G401 (cell line): ENCODE data around the gene PKIB. TPM values are rescaled to one million over a fixed set of nuclear protein-coding genes. Genes with fewer than 3 reads are reported as not detected.
A peak's percentile ranks its signal among the peaks of the same experiment; 100 is the strongest.
"Not testable (repeated sequence)": the region's sequence is repeated elsewhere in the genome, so short reads cannot be mapped to it uniquely, and the experiment has no call there.

Experiments used
- DNase-seq: peaks from one replicate; pipeline ENCODE4 v3.0.0-alpha.2; 2015; ENCODE audit warnings: low spot score
- in situ Hi-C: cut with HindIII; loops from 2 replicates; pipeline ENCODE4 v1.10.0; 2016; ENCODE audit warnings: low sequenced_read_pairs, mixed read lengths
- total RNA-seq: library from RNA; depleted of rRNA; stranded (reverse); fragments of >200 nt; shearing (Covaris generic); gene quantifications from 2 replicates; pipeline ENCODE4 v1.2.3, GENCODE V29; 2014

PKIB gene
- total RNA-seq, 1 experiment from 2014 or later, result not detected

DNA sequence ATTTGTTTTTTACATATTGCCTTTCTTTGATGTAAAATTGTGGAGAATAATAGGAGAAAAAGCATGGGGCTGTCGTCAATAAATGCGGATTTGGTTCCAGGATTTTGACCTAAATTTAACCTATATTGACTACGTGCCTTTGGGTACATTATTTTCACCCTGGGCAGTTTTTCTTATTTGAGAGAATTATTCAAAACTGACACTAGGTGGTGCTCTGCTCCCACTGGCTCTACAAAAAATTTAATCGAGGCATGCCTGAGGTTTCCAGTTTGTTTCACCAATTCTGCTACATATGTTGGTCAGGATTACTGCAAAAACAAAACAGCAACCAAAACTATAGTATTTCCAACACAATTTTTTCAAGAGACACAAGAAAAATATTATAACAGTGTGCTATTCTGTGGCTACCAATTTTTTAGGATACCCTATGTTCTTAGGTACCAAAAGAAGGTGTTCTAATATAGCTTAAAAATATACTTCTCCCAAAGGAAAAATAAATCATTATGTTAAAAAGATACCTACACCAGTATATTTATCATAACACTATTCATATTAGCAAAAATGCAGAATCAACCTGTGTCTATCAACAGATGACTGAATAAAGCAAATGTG, 120.7 kb downstream of the PKIB start:
- DNase-seq, result peak; percentile 88
- in situ Hi-C loops, result no loop called here

DNA sequence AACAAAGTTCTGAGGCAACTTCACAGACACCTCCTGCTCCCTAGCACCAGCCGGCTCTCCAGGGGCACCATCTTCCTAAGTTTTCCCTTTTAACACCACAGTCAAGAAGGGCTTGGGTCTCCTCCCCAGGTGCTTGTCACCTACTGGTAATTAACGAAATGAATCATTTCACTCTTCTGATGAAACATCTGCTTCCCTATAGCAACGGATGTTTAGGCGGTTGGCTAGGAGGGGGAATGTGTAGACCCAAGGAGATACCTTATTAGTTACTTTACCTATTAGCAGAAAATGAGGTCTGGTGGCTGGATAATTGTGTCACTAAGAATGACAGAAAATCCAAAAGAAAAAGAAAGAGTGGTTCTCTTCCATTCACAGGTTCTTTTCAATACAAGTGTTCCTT, 123.1 kb downstream of the PKIB start:
- in situ Hi-C loops, result no loop called here

DNA sequence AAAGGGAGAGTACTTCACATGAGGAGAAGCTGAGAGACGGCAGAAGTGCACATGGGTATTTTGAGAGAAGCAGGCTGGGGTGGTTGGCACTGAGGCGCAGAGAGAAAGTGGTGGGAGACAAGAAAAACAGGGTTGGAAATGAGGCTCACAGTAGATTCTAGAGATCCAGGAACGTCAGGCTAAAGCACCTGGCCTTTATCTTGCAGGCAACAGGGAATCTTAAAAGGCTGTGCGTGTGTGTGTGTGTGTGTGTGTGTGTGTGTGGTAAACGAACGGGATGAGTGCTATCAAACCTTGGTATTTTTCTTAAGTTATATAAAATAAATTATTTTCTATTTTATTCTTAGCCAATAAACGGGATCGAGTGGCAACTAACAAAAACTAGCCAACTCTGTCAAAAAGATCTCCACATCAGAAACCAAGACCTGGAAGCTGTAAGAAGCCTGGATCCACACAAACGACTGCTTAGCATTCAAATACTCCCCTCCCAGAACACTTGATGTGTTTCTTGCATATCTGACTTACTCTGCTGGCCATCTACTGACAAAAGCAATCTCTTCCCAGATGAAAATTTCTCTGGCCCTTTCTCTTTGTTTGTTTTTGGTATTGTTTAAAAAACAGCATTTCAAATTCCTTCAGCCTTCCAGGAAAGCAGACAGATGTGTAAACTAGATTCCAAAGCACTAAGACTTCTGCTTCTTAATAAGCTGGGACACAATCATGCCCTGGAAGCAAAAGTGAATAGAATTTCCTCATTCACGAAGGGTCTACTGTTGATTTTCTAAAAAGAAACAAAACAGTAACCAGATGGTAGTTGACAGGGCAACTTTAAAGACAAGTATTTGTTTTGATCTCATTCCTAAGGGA, 124.6 kb downstream of the PKIB start:
- peak; percentile 46 for DNase-seq
- in situ Hi-C loops, result no loop called here

More for the DNA sequence above, 123.1 kb downstream of the PKIB start:
- DNase-seq, result no peak

DNA sequence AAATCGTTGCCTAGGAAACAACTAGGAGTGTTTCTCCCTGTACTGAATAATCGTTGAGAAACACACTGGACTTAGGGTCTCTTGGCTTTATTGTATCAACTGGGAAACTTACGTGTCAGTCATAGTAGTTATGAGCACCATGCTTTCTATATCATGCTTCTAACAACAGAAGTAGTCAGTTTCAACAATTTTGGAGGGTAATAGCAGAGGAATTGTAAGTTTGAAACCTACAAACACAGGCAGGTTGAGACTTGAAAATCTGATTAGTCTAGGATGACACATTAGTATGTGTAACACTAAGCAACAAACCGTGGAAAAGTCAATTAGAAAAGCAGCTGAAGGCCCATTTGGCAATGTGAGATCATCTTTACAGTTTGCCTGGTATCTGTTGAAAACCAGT, 125.4 kb downstream of the PKIB start:
- peak; percentile 58 for DNase-seq
- in situ Hi-C loops, result no loop called here

DNA sequence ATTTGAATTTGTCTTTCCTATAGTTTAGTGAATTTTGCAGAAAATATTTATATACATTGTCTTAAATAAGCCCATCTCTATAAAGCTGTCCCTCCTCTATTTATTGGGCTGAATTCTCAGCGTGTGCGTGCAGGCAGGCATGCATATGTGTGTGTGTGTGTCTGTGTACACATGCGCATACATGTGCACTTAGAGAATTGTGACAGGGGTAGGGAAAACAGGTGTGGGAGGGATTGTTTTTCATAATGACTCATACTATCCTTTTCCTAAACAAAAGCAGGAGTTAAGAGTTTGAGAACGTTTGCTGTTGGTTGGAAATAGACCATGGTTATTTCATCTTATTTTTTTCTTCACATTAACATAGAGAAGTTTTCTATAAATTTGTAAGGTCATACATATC, 126.0 kb downstream of the PKIB start:
- peak; percentile 49 for DNase-seq
- in situ Hi-C loops, result no loop called here

DNA sequence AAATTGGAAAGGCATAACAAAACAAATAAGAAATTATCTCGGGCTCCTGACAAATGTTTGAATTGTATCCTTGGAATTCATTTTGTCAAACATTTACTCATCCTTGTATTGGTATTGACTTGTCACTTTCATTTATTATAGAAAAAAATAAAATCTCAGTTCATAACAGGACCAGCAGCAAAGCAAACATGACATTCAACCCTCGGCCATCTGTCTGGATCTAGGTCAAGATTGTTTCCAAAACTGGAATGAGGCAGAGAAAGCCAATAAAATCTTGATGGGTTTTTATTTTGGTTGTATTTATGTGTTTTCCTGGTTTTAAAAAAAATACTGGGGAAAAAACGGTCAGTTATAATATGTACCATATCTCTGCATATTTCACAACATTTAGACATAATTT, 126.4 kb downstream of the PKIB start:
- in situ Hi-C loops, result no loop called here
- peak; percentile 84 for DNase-seq

DNA sequence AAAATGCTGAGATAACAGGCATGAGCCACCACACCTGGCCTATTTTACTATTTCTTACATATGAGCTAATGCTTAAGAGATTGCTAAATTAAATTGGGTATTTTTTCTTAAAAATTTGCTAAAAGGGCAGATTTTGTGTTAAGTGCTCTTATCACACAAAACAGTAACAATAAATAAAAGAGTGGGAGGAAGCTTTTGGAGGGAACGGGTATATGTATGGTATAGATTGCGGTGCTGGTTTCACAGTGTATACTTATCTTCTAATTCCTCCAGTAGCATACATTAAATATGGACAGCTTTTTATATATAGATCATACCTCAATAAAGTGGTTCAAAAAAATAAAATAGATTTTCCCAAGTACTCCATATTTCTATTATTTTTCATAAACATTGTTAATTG, 129.9 kb downstream of the PKIB start:
- in situ Hi-C loops, result no loop called here
- DNase-seq, result no peak

DNA sequence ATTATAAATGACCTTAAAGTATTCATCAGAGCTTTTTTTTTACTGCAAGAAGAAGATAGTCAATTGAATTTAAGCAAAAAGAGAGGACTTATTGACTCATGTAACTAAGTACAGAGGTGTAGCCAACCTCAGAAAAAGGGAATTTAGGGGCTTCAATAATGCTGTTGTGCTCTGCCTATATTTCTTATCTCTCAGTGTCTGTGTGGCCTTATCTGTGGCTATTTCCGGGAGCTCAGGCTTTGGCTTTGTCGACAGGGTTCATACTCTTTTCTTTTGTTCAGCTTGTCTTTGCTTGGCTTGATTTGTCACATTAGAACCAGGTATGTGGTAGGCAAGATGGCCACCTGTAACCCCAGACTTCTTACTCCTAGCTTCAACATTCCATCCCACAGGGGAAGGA, 130.7 kb downstream of the PKIB start:
- in situ Hi-C loops, result no loop called here
- DNase-seq, result no peak

DNA sequence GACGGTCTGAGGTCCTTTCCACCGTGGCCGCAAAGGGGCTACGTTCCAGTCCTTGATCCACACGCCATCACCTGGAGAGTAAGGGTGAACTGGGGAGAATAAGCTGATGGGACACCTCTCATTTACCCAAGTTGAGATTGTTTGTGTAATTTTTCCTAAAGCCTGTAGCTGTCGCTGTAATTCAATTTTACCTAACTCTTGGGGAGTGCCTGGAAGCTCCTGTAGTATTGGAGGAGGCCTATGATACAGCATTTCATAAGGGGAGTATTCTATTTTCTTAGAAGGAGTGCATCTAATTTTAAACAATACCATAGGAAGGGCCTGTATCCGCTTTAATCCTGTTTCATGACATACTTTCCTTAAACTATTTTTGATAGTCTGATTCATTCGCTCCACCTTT, 134.0 kb downstream of the PKIB start:
- in situ Hi-C loops, result not testable (repeated sequence)

DNA sequence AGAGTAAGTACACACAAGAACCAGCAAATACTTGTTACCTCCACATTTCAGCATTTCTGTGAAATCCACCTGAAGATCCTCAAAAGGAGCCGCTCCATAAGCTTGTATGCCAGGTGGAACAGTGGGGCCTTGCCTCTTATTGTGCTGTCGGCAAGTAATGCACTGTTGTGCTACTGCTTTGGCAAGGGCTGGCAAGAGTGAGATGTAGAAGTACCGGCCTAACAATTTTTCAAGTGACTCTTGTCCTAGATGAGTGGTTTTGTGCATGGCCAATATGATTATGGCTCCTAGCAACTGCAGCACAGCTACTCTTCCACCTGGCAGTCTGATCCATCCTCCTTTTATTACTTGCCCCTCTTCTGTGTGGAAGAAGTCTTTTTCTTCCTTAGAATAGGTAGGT, 134.7 kb downstream of the PKIB start:
- DNase-seq, in situ Hi-C loops: not testable (repeated sequence)

More for the DNA sequence above, 134.0 kb downstream of the PKIB start:
- DNase-seq, result peak; percentile 55

DNA sequence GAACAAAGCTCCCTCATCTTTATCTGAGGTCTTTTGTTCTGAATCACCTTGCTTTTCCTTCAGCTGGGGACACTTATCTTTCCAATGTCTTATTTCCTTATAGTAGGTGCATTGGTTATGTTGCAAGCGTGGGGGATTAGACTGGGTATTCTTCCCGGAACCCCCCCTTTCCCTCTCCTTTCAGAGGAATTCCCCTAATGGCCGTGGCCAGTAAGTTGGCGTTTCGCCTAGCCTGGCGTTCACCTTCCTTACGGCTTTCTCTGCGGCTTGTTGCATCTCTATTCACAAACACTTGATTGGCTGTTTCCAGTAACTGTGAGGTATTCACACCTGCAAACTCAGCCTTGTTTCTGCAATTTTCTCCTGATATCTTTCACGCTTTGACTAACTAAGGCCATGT, 136.5 kb downstream of the PKIB start:
- DNase-seq, result no peak
- in situ Hi-C loops, result no loop called here

DNA sequence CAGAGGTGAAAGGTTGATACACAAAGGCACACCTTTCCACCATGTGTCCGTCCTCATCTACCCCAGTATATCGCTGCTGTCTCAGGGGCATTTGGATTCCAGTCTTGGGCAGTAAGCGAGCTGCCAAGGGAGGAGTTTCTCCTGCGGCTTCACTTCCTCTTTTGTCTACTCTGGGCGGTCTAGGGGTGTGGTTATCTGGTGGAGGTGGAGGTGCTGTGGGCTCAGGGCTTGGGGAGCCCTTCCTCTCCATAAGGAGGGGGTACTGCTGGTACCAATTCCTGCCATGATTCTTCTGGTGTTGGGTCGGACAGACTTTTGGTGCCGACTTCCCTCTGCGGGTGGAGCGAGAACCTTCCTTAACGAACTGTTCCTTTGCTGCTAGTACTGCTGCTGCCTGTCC, 137.4 kb downstream of the PKIB start:
- in situ Hi-C loops, result no loop called here
- DNase-seq, result no peak

DNA sequence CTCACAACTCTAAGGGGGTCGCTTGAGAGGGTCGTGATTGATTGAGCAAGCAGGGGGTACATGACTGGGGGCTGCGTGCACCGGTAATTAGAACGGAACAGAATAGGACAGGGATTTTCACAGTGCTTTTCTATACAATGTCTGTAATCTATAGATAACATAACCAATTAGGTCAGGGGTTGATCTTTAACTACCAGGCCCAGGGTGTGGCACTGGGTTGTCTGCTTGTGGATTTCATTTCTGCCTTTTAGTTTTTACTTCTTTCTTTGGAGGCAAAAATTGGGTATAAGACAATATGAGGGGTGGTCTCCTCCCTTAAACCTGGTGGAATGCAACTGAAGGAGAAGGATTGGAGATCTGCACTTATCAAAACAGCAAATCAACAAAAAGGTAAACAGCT, 138.7 kb downstream of the PKIB start:
- in situ Hi-C loops, DNase-seq: not testable (repeated sequence)

DNA sequence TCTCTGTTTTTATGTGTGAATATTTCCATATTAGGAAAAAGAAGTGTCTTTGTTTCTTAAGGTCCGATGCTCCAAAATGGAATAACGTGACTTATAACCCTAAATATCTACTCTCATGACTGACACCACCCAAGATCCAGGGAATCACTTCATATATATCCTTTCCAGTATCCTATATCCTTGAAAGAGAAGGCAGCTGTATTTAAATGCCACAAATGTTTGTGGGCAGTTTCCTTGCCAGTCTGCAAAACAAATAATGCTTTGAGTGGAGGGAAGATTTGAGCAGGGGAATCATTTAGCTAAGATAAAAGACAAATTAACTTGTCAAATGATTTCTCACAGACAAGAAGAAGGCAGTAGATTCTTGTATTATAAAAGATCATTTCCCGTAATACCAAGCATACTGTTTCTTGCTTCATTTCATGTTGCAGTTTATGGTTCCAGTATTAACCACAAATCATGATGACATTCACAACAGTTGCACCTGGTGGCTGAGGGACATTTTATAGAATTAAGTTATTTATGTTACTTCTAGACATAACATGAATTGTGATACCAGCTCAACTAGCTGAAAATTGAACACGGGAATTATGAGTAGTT, 139.3 kb downstream of the PKIB start:
- in situ Hi-C loops, result no loop called here

DNA sequence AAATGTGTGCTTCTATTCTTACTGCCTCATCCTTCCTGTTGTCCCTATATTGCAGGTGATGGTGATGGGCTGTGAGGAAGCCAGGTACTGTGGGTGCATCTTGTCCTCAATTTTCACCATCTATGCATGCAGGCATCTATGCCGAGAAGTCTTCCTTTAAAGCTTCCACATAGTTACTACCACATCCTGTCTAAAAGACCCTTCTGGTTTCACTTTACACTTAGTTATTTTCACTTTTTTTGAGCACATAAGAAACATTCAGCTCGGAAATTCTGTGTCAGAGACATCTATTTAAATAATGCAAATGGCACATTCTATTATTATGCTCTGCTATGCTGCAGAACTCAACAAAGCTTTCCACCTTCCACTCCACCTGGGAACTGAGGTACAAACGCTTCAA, 141.1 kb downstream of the PKIB start:
- in situ Hi-C loops, result no loop called here
- DNase-seq, result no peak

More for the DNA sequence above, 139.3 kb downstream of the PKIB start:
- DNase-seq, result no peak

DNA sequence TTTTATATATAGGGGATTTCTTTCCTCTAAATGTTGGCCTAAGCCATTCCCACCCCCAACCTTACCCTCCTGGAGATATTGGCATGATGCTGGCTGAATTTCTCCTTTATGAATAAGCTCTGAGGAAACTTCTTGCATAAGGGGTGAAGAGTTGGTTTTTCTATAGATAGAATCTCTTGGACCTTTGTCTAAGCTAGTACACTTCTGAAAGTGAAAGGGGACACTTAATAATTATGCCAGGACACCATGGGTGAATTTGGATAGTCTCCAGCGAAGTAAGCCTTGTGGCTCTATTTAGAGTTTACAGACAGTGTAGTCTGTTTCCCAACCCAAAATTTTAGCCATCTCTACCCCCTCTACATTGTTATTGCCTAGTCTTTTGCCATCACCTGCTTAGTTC, 142.3 kb downstream of the PKIB start:
- DNase-seq, result peak; percentile 47
- in situ Hi-C loops, result no loop called here

DNA sequence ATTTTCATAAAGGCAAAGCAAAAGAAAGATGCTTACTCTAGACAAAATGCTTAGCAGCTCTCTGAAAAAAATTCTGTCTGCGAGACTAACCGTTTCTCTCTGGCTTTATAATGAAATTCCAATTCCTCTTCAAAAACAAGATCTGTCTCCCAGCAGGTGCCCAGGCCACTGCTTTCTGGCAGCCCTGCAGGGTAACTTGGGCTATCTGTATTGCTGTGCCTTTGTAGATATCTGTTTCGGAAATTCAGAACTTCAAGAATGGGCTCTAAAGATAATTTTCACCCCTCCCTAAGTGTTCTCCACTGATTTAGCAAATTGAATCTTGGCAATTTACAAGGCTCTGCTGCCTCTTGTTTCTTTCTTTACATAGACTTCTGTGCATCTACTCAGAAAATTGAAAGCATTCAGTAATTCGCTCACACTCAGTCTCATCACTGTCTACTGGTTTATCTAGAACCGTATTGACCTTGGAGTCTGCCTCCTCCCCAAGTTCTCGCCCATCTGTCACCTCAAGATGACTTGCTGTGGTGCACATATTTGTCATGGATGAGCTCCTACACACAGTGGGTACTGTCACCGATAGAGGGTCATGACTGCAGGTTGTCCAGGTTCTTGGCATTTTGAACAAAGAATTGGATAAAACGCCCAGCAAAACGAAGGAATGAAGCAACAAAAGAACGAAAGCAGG, 142.9 kb downstream of the PKIB start:
- in situ Hi-C loops, result no loop called here
- DNase-seq, result peak; percentile 71

DNA sequence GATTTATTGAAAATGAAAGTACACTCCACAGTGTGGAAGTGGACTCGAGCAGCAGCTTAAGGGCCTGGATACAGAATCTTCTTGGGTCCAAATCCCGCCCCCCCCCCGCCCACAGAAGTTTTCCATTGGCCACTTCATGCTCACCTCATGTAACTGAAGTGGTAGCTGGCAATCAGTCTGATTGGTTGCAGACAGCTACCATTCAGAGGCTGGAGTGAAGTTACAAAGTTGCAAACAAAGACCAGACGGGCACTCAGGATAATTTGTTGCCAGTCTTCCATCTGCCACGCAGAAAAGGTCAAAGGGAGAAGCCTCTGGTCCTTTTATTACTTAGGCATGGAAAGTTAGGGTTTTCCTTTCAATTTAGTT, 143.5 kb downstream of the PKIB start:
- DNase-seq, result peak; percentile 64
- in situ Hi-C loops, result no loop called here

DNA sequence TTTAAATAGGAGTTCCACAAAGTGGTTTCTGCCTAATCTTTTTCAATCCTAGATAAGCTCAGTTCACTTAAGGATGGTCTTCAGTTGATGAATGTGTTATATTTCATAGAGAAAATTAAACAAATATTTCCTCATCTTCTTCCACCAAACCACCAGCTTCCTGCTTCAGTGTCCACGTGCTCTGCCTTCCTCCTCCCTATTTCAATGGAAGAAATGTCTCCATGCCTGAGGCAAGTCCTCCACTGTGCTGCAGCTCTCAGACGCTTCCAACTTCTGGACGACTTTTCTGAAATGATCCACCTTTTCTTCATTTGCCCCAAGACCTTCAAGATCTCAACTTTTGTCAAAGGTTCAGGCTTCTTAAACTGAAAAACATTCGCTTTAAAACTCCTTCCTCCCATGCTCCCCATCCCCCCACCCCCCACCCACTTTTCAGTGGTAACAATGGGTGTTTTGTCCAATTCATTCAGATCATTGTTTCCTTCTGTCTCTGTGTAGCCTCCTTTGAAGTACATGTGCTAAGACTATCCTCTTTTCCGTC, 144.1 kb downstream of the PKIB start:
- no peak for DNase-seq
- in situ Hi-C loops, result no loop called here

DNA sequence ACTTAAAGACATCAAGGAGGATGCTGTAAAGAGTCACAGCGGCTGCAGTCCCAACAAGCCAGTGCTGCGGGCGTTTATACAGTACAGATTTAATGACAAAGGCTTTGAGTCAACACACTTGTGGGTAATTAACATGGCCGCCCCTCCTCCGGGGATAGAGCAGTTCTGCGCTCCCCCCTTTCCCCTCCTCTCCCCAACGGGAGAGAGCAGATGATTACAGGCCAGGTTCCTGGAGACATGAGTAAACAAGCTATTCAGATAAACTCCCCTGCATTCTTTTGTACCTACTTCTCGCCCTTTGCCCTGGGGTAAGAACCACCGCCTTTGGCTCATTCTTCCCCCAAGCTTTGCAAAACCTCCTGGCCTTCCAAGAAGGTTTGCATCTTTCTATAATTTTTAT, 145.7 kb downstream of the PKIB start:
- in situ Hi-C loops, result no loop called here
- no peak for DNase-seq
